ENCODE measurements around the gene ADAMTS15.

DNA sequence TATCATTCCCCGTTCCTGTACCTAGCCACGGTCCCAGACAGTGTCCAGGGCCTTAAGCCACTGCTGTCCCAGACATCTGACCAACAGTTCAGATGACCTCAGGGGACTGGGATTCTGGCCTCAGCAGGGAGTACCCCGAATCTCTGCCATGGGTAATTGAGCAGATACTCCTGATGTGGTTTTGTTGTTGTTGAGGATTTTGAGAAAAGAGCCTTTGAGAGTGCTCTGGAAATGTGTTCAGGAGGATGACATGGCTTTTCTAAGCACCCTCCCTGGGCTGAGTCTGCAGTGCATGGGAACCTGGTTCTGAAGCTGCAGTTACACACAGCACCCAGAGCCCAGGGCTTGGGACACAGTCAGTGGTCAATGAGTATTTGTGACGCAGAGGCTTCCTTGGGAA, 30.4 kb downstream of the ADAMTS15 start:
- no peak for TF ChIP-seq POLR2A (IDR thresholded peaks at IDR 0.05)
- TF ChIP-seq, protein P1, sequence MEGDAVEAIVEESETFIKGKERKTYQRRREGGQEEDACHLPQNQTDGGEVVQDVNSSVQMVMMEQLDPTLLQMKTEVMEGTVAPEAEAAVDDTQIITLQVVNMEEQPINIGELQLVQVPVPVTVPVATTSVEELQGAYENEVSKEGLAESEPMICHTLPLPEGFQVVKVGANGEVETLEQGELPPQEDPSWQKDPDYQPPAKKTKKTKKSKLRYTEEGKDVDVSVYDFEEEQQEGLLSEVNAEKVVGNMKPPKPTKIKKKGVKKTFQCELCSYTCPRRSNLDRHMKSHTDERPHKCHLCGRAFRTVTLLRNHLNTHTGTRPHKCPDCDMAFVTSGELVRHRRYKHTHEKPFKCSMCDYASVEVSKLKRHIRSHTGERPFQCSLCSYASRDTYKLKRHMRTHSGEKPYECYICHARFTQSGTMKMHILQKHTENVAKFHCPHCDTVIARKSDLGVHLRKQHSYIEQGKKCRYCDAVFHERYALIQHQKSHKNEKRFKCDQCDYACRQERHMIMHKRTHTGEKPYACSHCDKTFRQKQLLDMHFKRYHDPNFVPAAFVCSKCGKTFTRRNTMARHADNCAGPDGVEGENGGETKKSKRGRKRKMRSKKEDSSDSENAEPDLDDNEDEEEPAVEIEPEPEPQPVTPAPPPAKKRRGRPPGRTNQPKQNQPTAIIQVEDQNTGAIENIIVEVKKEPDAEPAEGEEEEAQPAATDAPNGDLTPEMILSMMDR (IDR thresholded peaks at IDR 0.05) = no peak
- no peak for TF ChIP-seq EP300 (IDR thresholded peaks at IDR 0.05)

Data from sigmoid colon (tissue), 4 donors.